Measurements from ENCODE around the gene C2orf78. TPM values are rescaled to one million over a fixed set of nuclear protein-coding genes. Genes with fewer than 3 reads are reported as not detected.

The C2orf78 gene
- total and polyA plus RNA-seq, 9 of the 15 experiments (the other 6 are each of a cell fraction or from before 2014, with no cell fraction given), result 0.04 to 0.28 (median 0.20) TPM

- TF ChIP-seq GABPA (tag; conservative IDR thresholded peaks at IDR 0.05; ENCODE audit: low read depth), result peak; percentile 99
- peak; percentile 69 for TF ChIP-seq RBBP5 (IDR thresholded peaks at IDR 0.05; ENCODE audit: borderline replicate concordance, insufficient read depth, low read length, poor library complexity, severe bottlenecking)
- peak; percentile 68 for TF ChIP-seq TAF9B (IDR thresholded peaks at IDR 0.05; ENCODE audit: partially characterized antibody)
- TF ChIP-seq ZBTB49 (CRISPR knock-in tag; IDR thresholded peaks at IDR 0.05; ENCODE audit: borderline replicate concordance), result no peak
- no peak for TF ChIP-seq E4F1 (CRISPR knock-in tag; IDR thresholded peaks at IDR 0.05; ENCODE audit: borderline replicate concordance)
- TF ChIP-seq ZNF511 (CRISPR knock-in tag; IDR thresholded peaks at IDR 0.05), result peak; percentile 63; the same call in 1 of the 2 replicates
- no peak for TF ChIP-seq TCF3 (CRISPR knock-in tag; IDR thresholded peaks at IDR 0.05)
- peak; percentile 79; the same call in 1 of the 2 replicates for TF ChIP-seq CREB3L1 (IDR thresholded peaks at IDR 0.05; ENCODE audit: borderline replicate concordance, low read depth)
- TF ChIP-seq MIER1 (IDR thresholded peaks at IDR 0.05; ENCODE audit: low read depth), result peak; percentile 36; the same call in 1 of the 2 replicates
- TF ChIP-seq TRIM28 (IDR thresholded peaks at IDR 0.05), result no peak
- TF ChIP-seq SIN3A (IDR thresholded peaks at IDR 0.05; ENCODE audit: borderline replicate concordance in 2 of 2, control insufficient read depth in 1 of 2, low read depth in 2 of 2, low read length in 2 of 2), result peak; percentile 69 to 74; a peak in 2 of 4 replicates
- 0 out of 2 replicates have a peak, but pooled peaks have one; percentile 15 for TF ChIP-seq ZNF12 (CRISPR knock-in tag; IDR thresholded peaks at IDR 0.05)
Observed at GRCh38 chr2:73736855-73737779, 46.9 kb upstream of the C2orf78 start, which contains the start of gene TPRKB (continued).
